ENCODE data around the gene P4HB.

DNA sequence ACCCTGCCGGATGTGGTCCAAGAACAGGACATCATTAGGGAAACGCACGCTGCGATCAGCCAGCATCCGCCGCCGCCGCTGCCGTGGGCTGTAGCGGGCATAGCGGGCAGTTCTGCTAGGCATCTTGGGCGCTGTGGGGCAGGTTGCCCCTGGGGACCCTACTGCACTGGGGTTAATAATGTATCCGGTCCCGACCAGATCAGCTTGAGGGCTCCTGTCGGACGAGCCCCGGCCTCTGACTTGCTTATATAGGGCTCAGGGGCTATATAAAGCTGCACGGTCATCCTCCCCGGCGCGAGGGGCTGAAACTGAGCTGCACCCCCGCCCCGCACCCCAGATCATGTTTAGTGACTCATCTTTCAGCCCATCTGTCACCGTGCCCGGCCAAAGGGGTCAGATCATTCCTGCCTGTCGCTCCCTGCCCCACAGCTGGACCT lies 25.5 kb downstream of the P4HB start, which contains the start of gene PPP1R27:
- TF ChIP-seq, protein P1, sequence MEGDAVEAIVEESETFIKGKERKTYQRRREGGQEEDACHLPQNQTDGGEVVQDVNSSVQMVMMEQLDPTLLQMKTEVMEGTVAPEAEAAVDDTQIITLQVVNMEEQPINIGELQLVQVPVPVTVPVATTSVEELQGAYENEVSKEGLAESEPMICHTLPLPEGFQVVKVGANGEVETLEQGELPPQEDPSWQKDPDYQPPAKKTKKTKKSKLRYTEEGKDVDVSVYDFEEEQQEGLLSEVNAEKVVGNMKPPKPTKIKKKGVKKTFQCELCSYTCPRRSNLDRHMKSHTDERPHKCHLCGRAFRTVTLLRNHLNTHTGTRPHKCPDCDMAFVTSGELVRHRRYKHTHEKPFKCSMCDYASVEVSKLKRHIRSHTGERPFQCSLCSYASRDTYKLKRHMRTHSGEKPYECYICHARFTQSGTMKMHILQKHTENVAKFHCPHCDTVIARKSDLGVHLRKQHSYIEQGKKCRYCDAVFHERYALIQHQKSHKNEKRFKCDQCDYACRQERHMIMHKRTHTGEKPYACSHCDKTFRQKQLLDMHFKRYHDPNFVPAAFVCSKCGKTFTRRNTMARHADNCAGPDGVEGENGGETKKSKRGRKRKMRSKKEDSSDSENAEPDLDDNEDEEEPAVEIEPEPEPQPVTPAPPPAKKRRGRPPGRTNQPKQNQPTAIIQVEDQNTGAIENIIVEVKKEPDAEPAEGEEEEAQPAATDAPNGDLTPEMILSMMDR (IDR thresholded peaks at IDR 0.05): no peak
- no peak for TF ChIP-seq POLR2AphosphoS5 (IDR thresholded peaks at IDR 0.05; ENCODE audit: low read depth, low read length)
